Smooth muscle cell (in vitro differentiated cells): ENCODE data around the gene MUC22. TPM values are rescaled to one million over a fixed set of nuclear protein-coding genes. Genes with fewer than 3 reads are reported as not detected.
"Not testable (repeated sequence)": the region's sequence is repeated elsewhere in the genome, so short reads cannot be mapped to it uniquely, and the experiment has no call there.

Experiments used
- DNase-seq: peaks from one replicate; lab custom pipeline; 2025; ENCODE audit not compliant: unreplicated experiment; lab: John Stamatoyannopoulos, UW
- H2AFZ ChIP-seq: fragments of 200-600 bp; sonication (generic); 2 replicates; pipeline ENCODE4 v1.6.0; 2016; ENCODE audit warnings: antibody characterized with exemption, low read depth, mild to moderate bottlenecking
- H3F3A ChIP-seq: fragments of 200-600 bp; sonication (generic); 2 replicates; pipeline ENCODE4 v1.6.0; 2017; ENCODE audit warnings: antibody characterized with exemption, low read depth
- H3K27ac ChIP-seq: fragments of 200-600 bp; sonication (generic); 2 replicates; pipeline ENCODE4 v1.5.1; 2016; ENCODE audit warnings: low read depth, mild to moderate bottlenecking
- H3K27me3 ChIP-seq: fragments of 200-600 bp; sonication (generic); 2 replicates; pipeline ENCODE4 v1.6.1; 2016; ENCODE audit warnings: low read depth, mild to moderate bottlenecking
- H3K36me3 ChIP-seq: fragments of 200-600 bp; sonication (generic); 2 replicates; pipeline ENCODE4 v1.5.1; 2016; ENCODE audit warnings: low read depth
- H3K4me1 ChIP-seq: fragments of 200-600 bp; sonication (generic); 2 replicates; pipeline ENCODE4 v1.5.1; 2016; ENCODE audit warnings: low read depth
- H3K4me2 ChIP-seq: fragments of 200-600 bp; sonication (generic); 2 replicates; pipeline ENCODE4 v1.6.0; 2016; ENCODE audit warnings: mild to moderate bottlenecking
- H3K4me3 ChIP-seq: fragments of 200-600 bp; sonication (generic); 2 replicates; pipeline ENCODE4 v1.5.1; 2016; ENCODE audit warnings: mild to moderate bottlenecking
- H3K79me2 ChIP-seq: fragments of 200-600 bp; sonication (generic); 2 replicates; pipeline ENCODE4 v1.6.0; 2016; ENCODE audit warnings: low read depth, mild to moderate bottlenecking
- H3K9ac ChIP-seq: fragments of 200-600 bp; sonication (generic); 2 replicates; pipeline ENCODE4 v1.6.0; 2016; ENCODE audit warnings: low read depth
- H3K9me3 ChIP-seq: fragments of 200-600 bp; sonication (generic); replicated peaks from 2 replicates; pipeline ENCODE4 v1.5.1; 2016; ENCODE audit warnings: low read depth
- H4K20me1 ChIP-seq: fragments of 200-600 bp; sonication (generic); 2 replicates; pipeline ENCODE4 v1.6.0; 2016; ENCODE audit warnings: low read depth
- WGBS: methylation state at CpG from one replicate; pipeline ENCODE4 v1.1.7; 2016; ENCODE audit warnings: low lambda C conversion rate; 5-methylcytosine and 5-hydroxymethylcytosine counted together
- polyA plus RNA-seq: library from polyadenylated mRNA; unstranded; fragments of >200 nt; fragmentation: Nextera tagmentation; extraction: Ambion mirVana; gene quantifications from 2 replicates; pipeline ENCODE4 v1.2.1, GENCODE V29; 2016
- total RNA-seq: library from RNA; depleted of rRNA; stranded (reverse); fragments of >200 nt; gene quantifications from 2 replicates; pipeline ENCODE4 v1.2.3, GENCODE V29; 2014
- TF ChIP-seq, protein P1 (sequence below): fragments of 200-600 bp; sonication (generic); IDR thresholded peaks from 2 replicates; pipeline ENCODE4 v1.5.1; 2017; ENCODE audit warnings: borderline replicate concordance, mild to moderate bottlenecking, antibody characterized with exemption; ENCODE audit not compliant: insufficient read depth, poor library complexity, severe bottlenecking

Gene MUC22
- total and polyA plus RNA-seq, 2 experiments from 2014 or later: not detected

DNA sequence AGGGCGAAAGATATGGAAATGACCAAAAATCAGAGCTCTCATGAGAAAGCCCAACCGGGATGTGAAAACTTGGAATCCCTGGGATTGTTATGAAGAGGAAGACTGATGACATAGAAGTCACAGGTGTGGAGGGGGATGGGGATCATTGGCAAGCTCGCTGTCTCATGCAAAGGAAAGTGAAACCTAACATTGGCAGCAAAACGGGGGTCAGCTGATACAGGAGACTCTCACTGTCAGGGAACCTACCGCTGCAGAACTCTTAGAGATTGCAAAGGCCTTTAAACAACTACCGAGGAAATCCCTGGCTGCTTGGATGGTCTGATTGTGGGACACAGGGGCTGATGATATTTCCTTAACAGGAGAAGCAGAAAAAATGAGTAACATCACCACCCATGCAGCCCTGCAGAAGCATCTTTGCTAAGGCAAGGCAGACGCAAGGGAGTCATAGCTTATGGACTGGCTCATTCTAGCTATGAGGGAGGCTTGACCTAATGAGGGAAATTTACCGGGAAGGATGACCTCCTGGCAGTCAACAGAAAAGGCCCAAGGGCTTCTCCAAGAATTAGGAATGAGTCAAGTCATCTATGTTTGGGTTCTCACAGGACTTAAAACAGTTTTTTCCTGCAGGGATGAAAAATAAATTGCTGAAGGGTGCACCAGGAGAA, 19.7 kb upstream of the MUC22 start:
- 63% methylated on average over 8 of the region's 8 CpGs for WGBS
- Histone ChIP-seq H3K9me3 (no peaks in the 10 kb centered on the region), H3F3A (no peaks in the 10 kb centered on the region), H4K20me1 (no peaks in the 10 kb centered on the region), H3K27me3 (no peaks in the 10 kb centered on the region), H3K79me2 (no peaks in the 10 kb centered on the region), H2AFZ (no peak overlapping the region), H3K36me3 (no peaks in the 10 kb centered on the region), H3K4me3 (no peak overlapping the region), H3K4me2 (no peak overlapping the region), H3K9ac (no peak overlapping the region), H3K27ac (no peak overlapping the region), H3K4me1 (no peaks in the 10 kb centered on the region)
- TF ChIP-seq, protein P1, sequence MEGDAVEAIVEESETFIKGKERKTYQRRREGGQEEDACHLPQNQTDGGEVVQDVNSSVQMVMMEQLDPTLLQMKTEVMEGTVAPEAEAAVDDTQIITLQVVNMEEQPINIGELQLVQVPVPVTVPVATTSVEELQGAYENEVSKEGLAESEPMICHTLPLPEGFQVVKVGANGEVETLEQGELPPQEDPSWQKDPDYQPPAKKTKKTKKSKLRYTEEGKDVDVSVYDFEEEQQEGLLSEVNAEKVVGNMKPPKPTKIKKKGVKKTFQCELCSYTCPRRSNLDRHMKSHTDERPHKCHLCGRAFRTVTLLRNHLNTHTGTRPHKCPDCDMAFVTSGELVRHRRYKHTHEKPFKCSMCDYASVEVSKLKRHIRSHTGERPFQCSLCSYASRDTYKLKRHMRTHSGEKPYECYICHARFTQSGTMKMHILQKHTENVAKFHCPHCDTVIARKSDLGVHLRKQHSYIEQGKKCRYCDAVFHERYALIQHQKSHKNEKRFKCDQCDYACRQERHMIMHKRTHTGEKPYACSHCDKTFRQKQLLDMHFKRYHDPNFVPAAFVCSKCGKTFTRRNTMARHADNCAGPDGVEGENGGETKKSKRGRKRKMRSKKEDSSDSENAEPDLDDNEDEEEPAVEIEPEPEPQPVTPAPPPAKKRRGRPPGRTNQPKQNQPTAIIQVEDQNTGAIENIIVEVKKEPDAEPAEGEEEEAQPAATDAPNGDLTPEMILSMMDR: no peak
- DNase-seq: no peak

DNA sequence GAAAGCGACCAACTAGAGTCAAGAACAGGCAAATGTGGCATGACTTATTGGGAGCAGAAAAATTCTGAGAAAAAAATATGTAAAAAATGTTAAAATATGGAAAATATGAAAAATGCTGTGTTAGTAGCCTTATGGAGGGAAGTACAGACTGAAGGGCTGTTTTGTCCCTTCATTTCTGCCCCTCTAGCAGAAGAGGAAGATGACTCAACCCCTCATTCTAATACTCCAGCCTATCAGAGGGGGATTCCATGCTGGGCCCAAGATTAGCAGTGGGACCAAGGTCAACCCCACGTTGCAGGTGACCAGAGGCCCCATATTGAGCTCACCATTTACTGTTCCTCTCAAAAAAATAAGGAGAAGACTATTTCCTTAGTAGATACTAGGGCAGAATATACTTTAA, 18.4 kb upstream of the MUC22 start:
- no peak overlapping the region for H3K4me2 ChIP-seq

DNA sequence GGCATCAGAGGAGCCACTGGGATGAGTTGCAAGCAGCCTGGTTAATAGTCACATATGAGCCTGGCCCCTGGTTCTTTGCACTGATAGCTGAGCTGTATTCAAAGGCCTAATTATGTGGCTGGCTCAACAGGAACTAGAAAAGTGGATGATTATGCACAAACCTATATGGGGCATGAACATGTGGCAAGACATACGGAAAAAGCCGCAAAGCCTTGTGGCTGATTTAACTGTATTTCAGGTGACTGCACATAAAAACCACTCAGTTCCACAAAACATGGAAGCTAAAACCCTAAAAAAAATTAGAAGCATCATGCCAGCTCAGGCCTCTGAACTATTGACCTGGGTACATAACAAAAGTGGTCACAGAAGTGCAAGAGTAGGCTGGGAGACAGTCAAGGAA, 13.0 kb upstream of the MUC22 start:
- H3K27me3 ChIP-seq: no peaks in the 10 kb centered on the region
- no peak overlapping the region for H3K9ac ChIP-seq
- H3K9me3 ChIP-seq: no peaks in the 10 kb centered on the region
- H3K27ac ChIP-seq: no peak overlapping the region
- H3K79me2 ChIP-seq: no peaks in the 10 kb centered on the region
- TF ChIP-seq, protein P1: no peak
- H3K4me1 ChIP-seq: no peaks in the 10 kb centered on the region
- H4K20me1 ChIP-seq: no peaks in the 10 kb centered on the region
- no peak overlapping the region for H3K4me3 ChIP-seq
- no peaks in the 10 kb centered on the region for H3K36me3 ChIP-seq
- no peaks in the 10 kb centered on the region for H3F3A ChIP-seq
- no peak for DNase-seq
- H2AFZ ChIP-seq: no peak overlapping the region
- H3K4me2 ChIP-seq: no peak overlapping the region
- WGBS: 96% methylated on average over 2 of the region's 2 CpGs

More for the DNA sequence above, 18.4 kb upstream of the MUC22 start:
- no peaks in the 10 kb centered on the region for H3K27me3 ChIP-seq
- no peaks in the 10 kb centered on the region for H3K79me2 ChIP-seq
- no peak overlapping the region for H3K4me3 ChIP-seq
- TF ChIP-seq, protein P1: no peak
- no peaks in the 10 kb centered on the region for H3F3A ChIP-seq
- H3K27ac ChIP-seq: no peak overlapping the region
- DNase-seq: no peak
- WGBS: 87% methylated on average over 2 of the region's 2 CpGs
- H3K9me3 ChIP-seq: no peaks in the 10 kb centered on the region
- no peak overlapping the region for H3K9ac ChIP-seq
- H4K20me1 ChIP-seq: no peaks in the 10 kb centered on the region
- H3K36me3 ChIP-seq: no peaks in the 10 kb centered on the region
- no peak overlapping the region for H2AFZ ChIP-seq
- no peaks in the 10 kb centered on the region for H3K4me1 ChIP-seq

DNA sequence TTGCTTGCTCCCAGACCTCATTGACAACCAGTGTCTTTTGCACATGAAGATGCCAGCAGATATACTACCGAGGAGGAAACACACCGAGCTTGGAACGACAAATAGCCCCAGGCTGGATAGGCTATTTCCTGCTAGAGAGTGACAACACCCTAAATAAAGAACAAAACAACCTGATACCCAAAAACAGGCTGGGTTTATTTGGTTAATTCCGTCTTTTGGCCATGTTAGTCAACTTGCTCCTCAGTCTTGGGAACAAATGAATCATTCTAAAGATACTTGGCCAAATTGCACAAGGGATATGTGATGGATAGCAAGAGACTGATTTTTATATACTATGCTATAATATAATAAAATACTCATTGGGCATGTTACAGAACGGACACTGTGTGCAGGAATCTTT, 11.5 kb upstream of the MUC22 start:
- WGBS: 75% methylated on average over 5 of the region's 5 CpGs

DNA sequence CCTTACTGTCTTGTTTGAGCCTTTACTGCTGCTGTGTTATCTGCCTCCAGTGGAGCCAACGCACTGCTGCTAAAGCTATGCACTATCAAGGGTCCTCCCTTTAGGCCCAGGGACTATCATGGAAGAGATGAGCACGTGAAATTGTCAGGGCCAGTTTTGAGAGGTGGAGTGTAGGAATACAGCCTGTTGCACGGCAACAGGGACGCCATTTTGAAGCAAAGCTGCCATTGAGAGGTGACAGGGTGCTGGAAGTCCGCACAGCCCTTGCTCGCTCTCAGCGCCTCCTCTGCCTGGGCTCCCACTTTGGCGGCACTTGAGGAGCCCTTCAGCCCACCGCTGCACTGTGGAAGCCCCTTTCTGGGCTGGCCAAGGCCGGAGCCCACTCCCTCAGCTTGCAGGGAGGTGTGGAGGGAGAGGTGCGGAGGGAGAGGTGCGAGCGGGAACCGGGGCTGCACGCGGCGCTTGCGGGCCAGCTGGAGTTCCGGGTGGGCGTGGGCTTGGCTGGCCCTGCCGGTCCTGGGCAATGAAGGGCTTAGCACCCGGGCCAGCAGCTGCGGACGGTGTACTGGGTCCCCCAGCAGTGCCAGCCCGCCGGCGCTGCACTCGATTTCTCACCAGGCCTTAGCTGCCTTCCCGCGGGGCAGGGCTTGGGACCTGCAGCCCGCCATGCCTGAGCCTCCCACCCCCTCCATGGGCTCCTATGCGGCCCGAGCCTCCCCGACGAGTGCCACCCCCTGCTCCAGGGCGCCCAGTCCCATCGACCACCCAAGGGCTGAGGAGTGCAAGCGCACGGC, 10.0 kb upstream of the MUC22 start:
- H3K27ac ChIP-seq, H3F3A ChIP-seq, H3K36me3 ChIP-seq, H2AFZ ChIP-seq, H3K4me2 ChIP-seq, DNase-seq, H3K4me1 ChIP-seq, H3K27me3 ChIP-seq, H3K79me2 ChIP-seq, H3K9me3 ChIP-seq, H4K20me1 ChIP-seq, H3K9ac ChIP-seq, H3K4me3 ChIP-seq: not testable (repeated sequence)
- 88% methylated on average over 22 of the region's 39 CpGs for WGBS

More for the DNA sequence above, 11.5 kb upstream of the MUC22 start:
- TF ChIP-seq, protein P1: no peak
- no peak overlapping the region for H3K4me3 ChIP-seq
- H3K27ac ChIP-seq: no peak overlapping the region
- H3K27me3 ChIP-seq: no peaks in the 10 kb centered on the region
- H4K20me1 ChIP-seq: no peaks in the 10 kb centered on the region
- no peak for DNase-seq
- no peak overlapping the region for H3K4me2 ChIP-seq
- no peaks in the 10 kb centered on the region for H3K36me3 ChIP-seq
- no peak overlapping the region for H2AFZ ChIP-seq
- H3K9ac ChIP-seq: no peak overlapping the region
- no peaks in the 10 kb centered on the region for H3F3A ChIP-seq
- H3K4me1 ChIP-seq: no peaks in the 10 kb centered on the region
- no peaks in the 10 kb centered on the region for H3K9me3 ChIP-seq
- no peaks in the 10 kb centered on the region for H3K79me2 ChIP-seq
